NCI-H2196 treated with DMSO at 0.1 percent for 48 hours (cell line): ENCODE measurements around the gene BCL11B.

ENCODE experiments used
- DNase-seq: peaks from one replicate; lab custom pipeline; 2025; ENCODE audit not compliant: unreplicated experiment; lab: John Stamatoyannopoulos, UW

Gene BCL11B

GRCh38 chr14:99226687-99227086 is 45.3 kb downstream of the BCL11B start:
- no peak for DNase-seq

- no peak for DNase-seq
Measured at GRCh38 chr14:99225436-99226203, 46.4 kb downstream of the BCL11B start.

GRCh38 chr14:99224948-99225347 is 47.0 kb downstream of the BCL11B start:
- no peak for DNase-seq

- DNase-seq = no peak
Measured at GRCh38 chr14:99224116-99224910, 47.7 kb downstream of the BCL11B start.

DNA sequence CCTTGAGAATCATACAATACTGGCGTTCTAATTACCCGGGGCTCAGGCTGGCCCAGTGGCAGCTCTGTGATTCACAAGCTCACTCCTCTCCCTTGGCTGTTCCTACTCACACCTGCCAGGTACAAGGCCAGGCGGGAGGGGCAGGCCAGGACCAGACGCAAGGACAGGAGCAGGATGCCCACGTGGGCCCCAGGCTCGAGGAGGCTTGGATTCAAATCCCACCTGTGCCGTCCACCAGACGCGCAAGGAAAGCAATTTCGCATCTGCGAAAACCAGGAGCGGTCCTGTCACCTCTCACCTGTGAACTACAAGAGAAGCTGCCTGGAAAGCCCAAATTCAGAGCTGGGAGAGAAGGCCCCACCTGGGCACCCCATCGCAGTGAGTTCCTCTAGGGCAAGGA is 50.6 kb downstream of the BCL11B start:
- no peak for DNase-seq

DNA sequence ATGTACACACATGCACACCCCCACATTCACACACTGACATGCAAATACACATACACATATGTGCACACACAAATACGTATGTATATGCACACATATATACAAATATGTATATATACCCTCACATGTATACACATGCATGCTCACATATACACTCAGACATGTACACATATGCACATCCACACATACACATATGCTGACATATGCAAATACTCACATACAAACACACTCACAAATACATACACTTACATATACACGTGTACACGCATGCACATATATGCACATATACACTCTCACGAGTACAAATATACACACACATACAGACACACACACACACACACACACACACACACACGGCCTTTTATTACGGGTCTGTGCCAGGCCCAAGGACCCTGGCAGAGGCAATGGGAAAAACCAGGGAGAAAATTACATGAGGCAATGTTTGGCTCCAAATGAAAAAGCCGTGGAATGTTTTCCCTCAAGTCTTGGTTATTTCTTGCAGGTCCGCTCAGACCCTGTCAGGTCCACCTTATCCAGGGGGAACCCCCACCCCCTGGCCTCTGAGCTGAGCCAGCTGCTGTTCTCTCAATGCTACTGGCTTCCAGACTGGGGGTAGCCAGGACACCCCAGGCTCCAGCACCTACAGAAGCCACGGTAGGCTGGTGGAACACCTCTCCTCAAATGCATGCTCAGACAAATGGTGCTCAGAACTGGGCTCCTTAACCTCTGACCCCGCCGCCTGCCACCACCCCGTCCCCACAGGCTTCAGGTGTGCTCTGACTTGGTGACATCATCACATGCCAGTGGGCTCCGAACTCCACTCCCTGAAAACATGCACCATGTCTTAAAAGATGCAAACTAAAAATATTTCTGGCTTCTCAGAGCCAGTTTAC is 54.7 kb downstream of the BCL11B start:
- DNase-seq = no peak

DNA sequence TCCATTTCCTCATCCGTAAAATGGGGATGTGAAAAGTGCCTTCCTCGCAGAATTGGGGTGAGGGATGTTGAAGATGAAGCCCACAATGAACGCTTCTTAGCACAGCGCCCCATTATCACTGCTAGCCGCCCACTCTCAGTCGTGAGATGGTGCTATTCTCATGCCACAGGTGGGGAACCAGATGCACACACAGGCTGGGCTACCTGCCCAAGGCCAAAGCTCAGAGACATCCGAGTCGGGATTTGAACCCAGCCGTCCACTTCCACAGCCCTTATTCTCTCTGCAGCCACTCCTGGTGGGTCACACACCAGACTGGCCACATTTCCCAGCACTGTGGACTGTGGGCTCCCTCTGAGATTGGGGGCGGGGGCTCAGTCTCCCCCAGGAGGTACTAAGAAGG is 55.8 kb downstream of the BCL11B start:
- no peak for DNase-seq

GRCh38 chr14:99215277-99215676 is 56.7 kb downstream of the BCL11B start:
- DNase-seq = no peak

DNA sequence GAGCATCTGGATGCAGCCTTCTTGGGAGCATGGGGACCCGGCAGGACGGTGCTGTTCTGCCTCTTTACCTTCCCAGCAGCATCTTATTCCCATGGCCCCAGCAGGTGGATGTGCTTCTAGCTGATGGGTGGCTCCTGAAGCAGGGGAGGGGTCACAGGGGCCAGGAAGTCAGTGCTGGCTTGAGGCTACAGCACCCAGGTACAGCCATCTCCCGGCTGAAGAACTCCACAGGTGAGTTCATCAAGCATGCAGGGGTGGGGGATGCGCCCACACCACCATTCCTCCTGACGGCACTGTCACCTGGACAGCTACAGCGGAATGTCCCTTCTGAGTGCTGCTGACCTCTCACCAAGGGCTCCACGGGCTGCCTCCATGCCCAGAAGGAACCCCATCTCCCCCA is 57.3 kb downstream of the BCL11B start:
- DNase-seq = no peak

GRCh38 chr14:99213527-99213971 is 58.4 kb downstream of the BCL11B start:
- no peak for DNase-seq

DNA sequence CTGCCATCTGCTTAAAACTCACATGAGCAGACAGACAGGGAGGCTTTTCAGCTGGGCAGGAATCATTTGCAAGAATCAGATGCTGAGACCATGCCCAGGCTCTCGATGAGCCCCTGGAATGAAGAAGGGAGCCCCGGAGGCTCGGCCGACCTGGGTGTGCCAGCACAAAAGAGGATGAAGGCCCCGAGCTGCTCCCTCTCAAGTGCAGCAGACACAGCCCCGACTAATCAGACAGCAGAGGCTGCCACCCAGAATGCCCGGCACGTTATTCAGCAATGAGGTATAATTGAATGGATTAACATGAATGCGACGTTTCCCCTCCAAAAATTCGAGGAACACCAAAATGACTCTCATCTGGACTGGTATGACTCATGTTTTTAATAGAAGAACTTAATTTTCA is 58.9 kb downstream of the BCL11B start:
- no peak for DNase-seq

DNA sequence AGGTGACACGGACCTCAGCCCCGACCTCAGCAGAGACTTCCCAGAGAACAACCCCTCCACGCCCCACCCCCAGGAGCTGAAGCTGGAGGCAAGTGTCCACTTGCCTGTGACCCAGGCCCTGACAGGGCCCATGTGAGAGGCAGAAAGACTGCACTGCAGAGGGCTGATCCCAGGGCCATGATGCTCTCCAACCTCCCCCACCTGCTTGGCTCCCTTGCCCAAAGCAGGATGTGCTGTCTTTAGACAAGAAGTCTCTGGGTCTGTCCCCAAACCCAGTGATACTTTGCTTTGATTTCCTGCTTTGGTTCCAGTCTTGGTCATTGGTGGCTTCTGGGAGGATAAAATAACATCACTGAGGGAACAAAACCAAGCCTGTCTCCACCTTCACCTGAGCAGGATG is 59.4 kb downstream of the BCL11B start:
- no peak for DNase-seq

- no peak for DNase-seq
Measured at GRCh38 chr14:99212199-99212598, 59.8 kb downstream of the BCL11B start.

- no peak for DNase-seq
Measured at GRCh38 chr14:99211410-99211809, 60.6 kb downstream of the BCL11B start.

DNA sequence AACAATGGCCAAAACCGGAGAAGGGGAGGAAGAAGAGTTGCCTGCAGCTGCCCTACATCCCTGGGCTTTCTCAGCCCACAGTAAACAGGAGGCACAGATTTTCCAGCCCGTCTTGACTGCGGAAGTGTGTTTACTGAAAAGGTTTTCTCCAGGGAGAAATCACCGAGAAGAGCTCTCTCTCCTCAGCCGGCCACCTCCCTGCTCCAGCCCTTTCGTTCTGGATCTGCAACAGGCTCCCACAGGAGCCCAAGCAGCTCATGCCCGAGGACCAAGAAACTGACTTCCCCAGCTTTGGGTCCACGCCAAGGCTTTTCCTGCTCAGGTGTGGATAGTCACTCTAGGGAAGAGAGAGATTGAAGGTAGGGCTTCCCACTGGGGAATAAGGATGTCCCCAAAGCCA is 61.7 kb downstream of the BCL11B start:
- DNase-seq = no peak

DNA sequence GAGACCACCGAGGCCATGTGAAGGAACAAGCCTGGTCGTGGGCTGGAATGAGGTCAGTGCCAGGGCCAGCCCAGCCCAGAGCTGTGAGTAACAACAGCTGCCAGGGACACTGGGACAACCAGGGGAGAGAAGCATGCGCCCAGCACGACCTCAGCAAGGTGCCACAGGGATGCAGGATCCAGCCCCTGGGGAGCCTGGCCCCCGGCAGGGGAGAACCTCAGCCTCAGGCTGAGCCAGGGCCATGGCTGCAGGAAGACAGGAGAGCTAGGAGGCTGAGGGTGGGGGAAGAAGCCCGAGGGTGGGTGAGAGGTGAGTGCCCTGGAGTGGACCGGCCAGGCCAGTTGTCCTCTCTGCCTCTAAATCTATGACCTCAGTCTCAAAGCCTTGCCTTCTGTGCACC is 62.6 kb downstream of the BCL11B start:
- no peak for DNase-seq

DNA sequence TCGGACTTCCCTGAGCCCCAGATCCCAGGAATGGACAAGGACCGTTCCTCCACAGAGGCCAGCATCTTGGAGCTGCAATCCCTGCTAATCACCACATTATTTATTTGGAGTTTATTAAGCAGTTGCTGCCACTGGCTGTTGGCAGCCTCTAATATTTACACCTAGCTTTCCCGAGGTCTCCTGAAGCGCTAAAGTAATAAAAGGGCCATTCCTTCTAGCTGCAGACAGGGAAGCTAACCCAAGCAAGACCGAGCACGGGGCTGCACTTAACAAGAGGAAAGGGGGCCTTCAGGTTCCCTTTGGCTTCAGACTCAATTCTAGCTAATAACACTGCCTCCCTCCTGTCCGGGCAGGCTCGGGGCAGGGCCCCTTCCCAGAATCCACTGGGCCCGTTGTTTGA is 63.7 kb downstream of the BCL11B start:
- no peak for DNase-seq

DNA sequence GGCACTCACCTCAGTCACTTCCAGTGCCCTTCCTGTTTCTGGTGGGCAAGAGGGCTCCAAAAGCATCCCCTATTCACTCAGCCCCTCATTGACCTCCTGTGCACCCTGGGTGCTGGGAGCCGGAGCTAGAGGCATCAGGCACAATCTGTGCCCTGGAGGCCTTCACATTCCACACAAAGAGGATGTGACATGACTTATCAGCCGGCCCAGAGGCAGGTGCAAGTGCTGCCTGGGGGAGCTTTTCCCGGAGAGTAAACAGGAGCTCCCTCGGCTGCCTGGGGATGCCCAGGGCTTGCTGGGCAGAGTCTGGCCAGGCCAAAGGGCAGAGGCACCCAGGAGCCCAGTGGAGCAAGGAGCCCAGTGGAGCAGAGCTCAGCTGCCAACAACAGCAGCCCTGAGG is 64.5 kb downstream of the BCL11B start:
- DNase-seq = no peak

- DNase-seq = no peak
Measured at GRCh38 chr14:99206090-99206489, 65.9 kb downstream of the BCL11B start.

- DNase-seq = no peak
Measured at GRCh38 chr14:99205086-99205688, 66.8 kb downstream of the BCL11B start.

- DNase-seq = no peak
Measured at GRCh38 chr14:99203801-99204200, 68.2 kb downstream of the BCL11B start.
